PC-9 (cell line): ENCODE measurements around the gene TRIM44. TPM values are rescaled to one million over a fixed set of nuclear protein-coding genes. Genes with fewer than 3 reads are reported as not detected.

Experiments used
- BruUV-seq: library from RNA; stranded (reverse); fragments of 400-500 nt; replicated peaks from 2 replicates; lab custom pipeline; 2021; lab: Mats Ljungman, UMichigan
- CTCF ChIA-PET: fragments of 300-600 bp; sonication (Branson Sonifier 250); formaldehyde crosslinking; loops from one replicate; lab custom pipeline; 2022; ENCODE audit warnings: antibody characterized with exemption; lab: Charles Lee
- POLR2A ChIA-PET: fragments of 300-600 bp; sonication (Branson Sonifier 250); formaldehyde crosslinking; loops from one replicate; lab custom pipeline; 2022; ENCODE audit warnings: antibody characterized with exemption; ENCODE audit not compliant: unreplicated experiment; lab: Charles Lee
- DNase-seq, 2 experiments: peaks; one replicate each; pipeline versions ENCODE4 v3.0.0 to v3.0.0-alpha.2; 2015 to 2022; ENCODE audit warnings: mixed read lengths in 1 of 2
- H2AFZ ChIP-seq: fragments of 200-600 bp; sonication (generic); 2 replicates; pipeline ENCODE4 v1.8.1; 2017; ENCODE audit warnings: antibody characterized with exemption
- H3F3A ChIP-seq: fragments of 200-600 bp; sonication (generic); 2 replicates; pipeline ENCODE4 v1.8.1; 2017; ENCODE audit warnings: antibody characterized with exemption, mild to moderate bottlenecking, low read depth; ENCODE audit not compliant: insufficient read depth
- H3K27ac ChIP-seq: fragments of 200-600 bp; sonication (generic); 2 replicates; pipeline ENCODE4 v1.6.1; 2016; ENCODE audit warnings: mixed run types
- H3K27me3 ChIP-seq: fragments of 200-600 bp; sonication (generic); 2 replicates; pipeline ENCODE4 v1.6.1; 2016; ENCODE audit warnings: low read depth, mixed run types; ENCODE audit not compliant: insufficient read depth
- H3K36me3 ChIP-seq: fragments of 200-600 bp; sonication (generic); 2 replicates; pipeline ENCODE4 v1.6.1; 2016; ENCODE audit warnings: low read depth, mixed run types
- H3K4me1 ChIP-seq: fragments of 200-600 bp; sonication (generic); replicated peaks from 2 replicates; pipeline ENCODE4 v1.6.1; 2016; ENCODE audit warnings: mixed run types; ENCODE audit not compliant: insufficient read depth
- H3K4me2 ChIP-seq: fragments of 200-600 bp; sonication (generic); 2 replicates; pipeline ENCODE4 v1.6.1; 2017; ENCODE audit warnings: mixed run types
- H3K4me3 ChIP-seq: fragments of 200-600 bp; sonication (generic); 2 replicates; pipeline ENCODE4 v1.6.1; 2016; ENCODE audit warnings: mixed run types
- H3K79me2 ChIP-seq: fragments of 200-600 bp; sonication (generic); 2 replicates; pipeline ENCODE4 v1.6.1; 2017; ENCODE audit warnings: low read depth, mixed run types
- H3K9me2 ChIP-seq: fragments of 200-600 bp; sonication (generic); 2 replicates; pipeline ENCODE4 v1.8.1; 2017; ENCODE audit warnings: mild to moderate bottlenecking; ENCODE audit not compliant: insufficient read depth
- H3K9me3 ChIP-seq: fragments of 200-600 bp; sonication (generic); 2 replicates; pipeline ENCODE4 v1.8.1; 2016; ENCODE audit warnings: low read depth; ENCODE audit not compliant: insufficient read depth
- H4K20me1 ChIP-seq: fragments of 200-600 bp; sonication (generic); 2 replicates; pipeline ENCODE4 v1.8.1; 2017; ENCODE audit not compliant: insufficient read depth
- CTCF ChIP-seq: fragments of 200-600 bp; sonication (generic); conservative IDR thresholded peaks from 2 replicates; pipeline ENCODE4 v1.6.1; 2017; ENCODE audit warnings: mixed run types, antibody characterized with exemption, mild to moderate bottlenecking, moderate library complexity
- EZH2 ChIP-seq: fragments of 200-600 bp; sonication (generic); IDR thresholded peaks from 2 replicates; pipeline ENCODE4 v1.8.0; 2017; ENCODE audit warnings: antibody characterized with exemption, low read depth
- intact Hi-C: fragments of 100-400 bp; cut with micrococcal nuclease; formaldehyde crosslinking; loops from one replicate; pipeline ENCODE4 v1.10.0; 2022; ENCODE audit not compliant: unreplicated experiment
- total RNA-seq: library from RNA; stranded (reverse); gene quantifications from 2 replicates; pipeline ENCODE4 v1.2.3, GENCODE V29; 2021

TRIM44 gene
- total RNA-seq, 1 experiment from 2014 or later, result 100 TPM

- CTCF ChIA-PET, result no interaction called here
- Histone ChIP-seq H3F3A (no peaks in the 10 kb centered on the region), H3K4me1 (0 out of 2 replicates have a peak, but pooled peaks cover 3% of the 10 kb centered on the region), H3K9me3 (no peaks in the 10 kb centered on the region), H3K4me2 (no peak overlapping the region), H3K36me3 (0 out of 2 replicates have a peak, but pooled peaks cover 6% of the 10 kb centered on the region), H3K79me2 (no peaks in the 10 kb centered on the region), H3K9me2 (no peaks in the 10 kb centered on the region; the same call in 1 of the 2 replicates), H2AFZ (no peak overlapping the region), H4K20me1 (no peaks in the 10 kb centered on the region), H3K4me3 (no peak overlapping the region), H3K27me3 (no peaks in the 10 kb centered on the region), H3K27ac (no peak overlapping the region)
- BruUV-seq, result no TSS peak
- DNase-seq, result no peak
- POLR2A ChIA-PET, result no interaction called here
- TF ChIP-seq EZH2, result no peak
- intact Hi-C loops, result no loop called here
Measured at GRCh38 chr11:35814720-35815305, 152.2 kb downstream of the TRIM44 start.

- no peaks in the 10 kb centered on the region for H3K79me2 ChIP-seq
- H4K20me1 ChIP-seq, result no peaks in the 10 kb centered on the region
- DNase-seq, result no peak
- CTCF ChIA-PET, result no interaction called here
- POLR2A ChIA-PET, result no interaction called here
- no peak overlapping the region for H3K4me2 ChIP-seq
- H3K27ac ChIP-seq, result no peak overlapping the region
- TF ChIP-seq CTCF (no peak), EZH2 (no peak)
- no peaks in the 10 kb centered on the region for H3K9me3 ChIP-seq
- no peak overlapping the region for H3K4me3 ChIP-seq
- H2AFZ ChIP-seq, result no peak overlapping the region
- intact Hi-C loops, result no loop called here
- BruUV-seq, result no TSS peak
- H3F3A ChIP-seq, result no peaks in the 10 kb centered on the region; the same call in 1 of the 2 replicates
- no peaks in the 10 kb centered on the region for H3K4me1 ChIP-seq
- H3K9me2 ChIP-seq, result no peaks in the 10 kb centered on the region; the same call in 1 of the 2 replicates
- no peaks in the 10 kb centered on the region for H3K27me3 ChIP-seq
- 0 out of 2 replicates have a peak, but pooled peaks cover 4% of the 10 kb centered on the region for H3K36me3 ChIP-seq
Measured at GRCh38 chr11:35815556-35816315, 153.2 kb downstream of the TRIM44 start.

- H3K27me3 ChIP-seq, result no peaks in the 10 kb centered on the region
- no peaks in the 10 kb centered on the region for H3K36me3 ChIP-seq
- H3K4me2 ChIP-seq, result no peak overlapping the region
- no peak overlapping the region for H2AFZ ChIP-seq
- H3K27ac ChIP-seq, result no peak overlapping the region
- 0 out of 2 replicates have a peak, but pooled peaks cover 8% of the 10 kb centered on the region for H3K4me1 ChIP-seq
- DNase-seq, result no peak
- CTCF ChIA-PET, result interaction anchor here (2.1 kb wide), 1 partner anchor 332 kb away, joined by 23 read pairs; no protein-coding TSS in a partner anchor
- H3K4me3 ChIP-seq, result no peak overlapping the region
- no peaks in the 10 kb centered on the region for H3K9me3 ChIP-seq
- POLR2A ChIA-PET, result no interaction called here
- no TSS peak for BruUV-seq
- H3F3A ChIP-seq, result no peaks in the 10 kb centered on the region; the same call in 1 of the 2 replicates
- no peaks in the 10 kb centered on the region for H3K79me2 ChIP-seq
- TF ChIP-seq CTCF, result no peak
- TF ChIP-seq EZH2, result no peak
- H3K9me2 ChIP-seq, result no peaks in the 10 kb centered on the region; the same call in 1 of the 2 replicates
- intact Hi-C loops, result loop anchor here (5.0 kb wide), 2 partner anchors 107 to 333 kb away; no protein-coding TSS in a partner anchor
- H4K20me1 ChIP-seq, result no peaks in the 10 kb centered on the region
Measured at GRCh38 chr11:35820614-35821013, 158.0 kb downstream of the TRIM44 start.
